ENCODE data around the gene COLEC11. TPM values are rescaled to one million over a fixed set of nuclear protein-coding genes. Genes with fewer than 3 reads are reported as not detected.
A peak's percentile ranks its signal among the peaks of the same experiment; 100 is the strongest.

The COLEC11 gene
- total and polyA plus RNA-seq, 2 of the 13 experiments (the other 11 are each of a cell fraction or from before 2014, with no cell fraction given) = 1.5 to 3.0 TPM

DNA sequence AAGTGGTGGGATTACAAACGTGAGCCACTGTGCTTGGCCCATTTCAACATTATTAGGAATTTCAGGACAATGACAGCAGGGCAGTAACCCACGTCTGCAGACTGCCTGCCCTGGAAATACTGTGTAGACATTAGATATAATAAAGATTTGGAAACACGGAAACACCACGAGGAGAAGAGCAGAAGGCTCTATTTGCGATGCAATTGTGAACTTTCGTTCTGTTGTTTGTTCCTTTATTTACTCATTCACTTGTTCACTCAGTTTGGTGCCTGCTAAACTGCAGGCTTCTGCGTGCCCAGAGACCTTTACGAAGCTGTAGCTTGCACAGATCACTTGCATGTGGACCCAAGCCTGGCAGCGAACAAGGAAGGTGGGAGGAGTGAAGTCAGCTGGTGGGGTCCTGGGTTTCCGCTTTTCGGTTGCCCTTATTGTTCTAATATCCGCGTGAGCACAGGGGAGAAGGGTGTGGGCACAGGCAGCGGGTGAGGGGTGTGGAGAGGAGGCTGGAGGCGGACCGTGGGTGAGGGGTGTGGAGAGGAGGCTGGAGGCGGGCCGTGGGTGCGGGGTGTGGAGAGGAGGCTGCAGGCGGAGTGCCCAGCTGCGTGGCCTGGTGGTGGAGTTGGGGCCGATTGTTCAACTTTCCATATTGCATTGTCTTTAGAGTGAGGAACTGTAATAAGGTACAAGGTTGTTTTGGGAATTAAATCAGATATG lies 3.4 kb downstream of the COLEC11 start (continued):
- TF ChIP-seq, protein P1, sequence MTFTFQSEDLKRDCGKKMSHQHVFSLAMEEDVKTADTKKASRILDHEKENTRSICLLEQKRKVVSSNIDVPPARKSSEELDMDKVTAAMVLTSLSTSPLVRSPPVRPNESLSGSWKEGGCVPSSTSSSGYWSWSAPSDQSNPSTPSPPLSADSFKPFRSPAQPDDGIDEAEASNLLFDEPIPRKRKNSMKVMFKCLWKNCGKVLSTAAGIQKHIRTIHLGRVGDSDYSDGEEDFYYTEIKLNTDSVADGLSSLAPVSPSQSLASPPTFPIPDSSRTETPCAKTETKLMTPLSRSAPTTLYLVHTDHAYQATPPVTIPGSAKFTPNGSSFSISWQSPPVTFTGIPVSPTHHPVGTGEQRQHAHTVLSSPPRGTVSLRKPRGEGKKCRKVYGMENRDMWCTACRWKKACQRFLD (CRISPR knock-in tag; IDR thresholded peaks at IDR 0.05; ENCODE audit: borderline replicate concordance) = no peak
- TF ChIP-seq HOXD1 (CRISPR knock-in tag; IDR thresholded peaks at IDR 0.05) (no peak), RBM22 (optimal IDR thresholded peaks at IDR 0.05; ENCODE audit: low read length) (no peak), ZNF446 (CRISPR knock-in tag; IDR thresholded peaks at IDR 0.05) (no peak), ZNF724P (CRISPR knock-in tag; IDR thresholded peaks at IDR 0.05; ENCODE audit: borderline replicate concordance) (no peak), ARNT2 (CRISPR knock-in tag; IDR thresholded peaks at IDR 0.05; ENCODE audit: low read depth) (no peak), SMC3 (IDR thresholded peaks at IDR 0.05; ENCODE audit: low read length) (no peak), ZNF33B (CRISPR knock-in tag; IDR thresholded peaks at IDR 0.05) (no peak), ZNF264 (CRISPR knock-in tag; IDR thresholded peaks at IDR 0.05) (no peak), NFATC3 (CRISPR knock-in tag; IDR thresholded peaks at IDR 0.05) (0 out of 2 replicates have a peak, but pooled peaks have one; percentile 74), GZF1 (CRISPR knock-in tag; IDR thresholded peaks at IDR 0.05) (no peak), ZNF776 (CRISPR knock-in tag; IDR thresholded peaks at IDR 0.05) (no peak), U2AF2 (IDR thresholded peaks at IDR 0.05; ENCODE audit: low read depth, low read length) (no peak), HNF1A (IDR thresholded peaks at IDR 0.05; ENCODE audit: low read depth) (no peak), HNF1A (CRISPR knock-in tag; IDR thresholded peaks at IDR 0.05; ENCODE audit: borderline replicate concordance) (no peak), ZNF382 (CRISPR knock-in tag; IDR thresholded peaks at IDR 0.05; ENCODE audit: borderline replicate concordance) (no peak), CENPX (CRISPR knock-in tag; IDR thresholded peaks at IDR 0.05) (no peak), ZNF451 (CRISPR knock-in tag; IDR thresholded peaks at IDR 0.05) (no peak), RFXANK (CRISPR knock-in tag; IDR thresholded peaks at IDR 0.05) (no peak), ZMYM4 (CRISPR knock-in tag; IDR thresholded peaks at IDR 0.05) (no peak), EHMT2 (IDR thresholded peaks at IDR 0.05; ENCODE audit: borderline replicate concordance, low read depth, low read length) (no peak), ZFP36L1 (CRISPR knock-in tag; IDR thresholded peaks at IDR 0.05) (no peak), ZKSCAN5 (CRISPR knock-in tag; IDR thresholded peaks at IDR 0.05) (no peak)
- TF ChIP-seq, protein P2, sequence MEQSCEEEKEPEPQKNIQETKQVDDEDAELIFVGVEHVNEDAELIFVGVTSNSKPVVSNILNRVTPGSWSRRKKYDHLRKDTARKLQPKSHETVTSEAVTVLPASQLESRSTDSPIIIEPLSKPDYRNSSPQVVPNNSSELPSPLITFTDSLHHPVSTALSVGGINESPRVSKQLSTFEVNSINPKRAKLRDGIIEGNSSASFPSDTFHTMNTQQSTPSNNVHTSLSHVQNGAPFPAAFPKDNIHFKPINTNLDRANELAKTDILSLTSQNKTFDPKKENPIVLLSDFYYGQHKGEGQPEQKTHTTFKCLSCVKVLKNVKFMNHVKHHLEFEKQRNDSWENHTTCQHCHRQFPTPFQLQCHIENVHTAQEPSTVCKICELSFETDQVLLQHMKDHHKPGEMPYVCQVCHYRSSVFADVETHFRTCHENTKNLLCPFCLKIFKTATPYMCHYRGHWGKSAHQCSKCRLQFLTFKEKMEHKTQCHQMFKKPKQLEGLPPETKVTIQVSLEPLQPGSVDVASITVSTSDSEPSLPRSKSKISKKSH (CRISPR knock-in tag; IDR thresholded peaks at IDR 0.05; ENCODE audit: borderline replicate concordance) = 0 out of 2 replicates have a peak, but pooled peaks have one; percentile 26
- TF ChIP-seq, protein P3, sequence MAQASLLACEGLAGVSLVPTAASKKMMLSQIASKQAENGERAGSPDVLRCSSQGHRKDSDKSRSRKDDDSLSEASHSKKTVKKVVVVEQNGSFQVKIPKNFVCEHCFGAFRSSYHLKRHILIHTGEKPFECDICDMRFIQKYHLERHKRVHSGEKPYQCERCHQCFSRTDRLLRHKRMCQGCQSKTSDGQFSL (CRISPR knock-in tag; IDR thresholded peaks at IDR 0.05) = no peak
